ENCODE results near the gene MGAT3. TPM values are rescaled to one million over a fixed set of nuclear protein-coding genes. Genes with fewer than 3 reads are reported as not detected.
A peak's percentile ranks its signal among the peaks of the same experiment; 100 is the strongest.

MGAT3 gene
- polyA plus RNA-seq, 1 donor = 22.4 TPM

DNA sequence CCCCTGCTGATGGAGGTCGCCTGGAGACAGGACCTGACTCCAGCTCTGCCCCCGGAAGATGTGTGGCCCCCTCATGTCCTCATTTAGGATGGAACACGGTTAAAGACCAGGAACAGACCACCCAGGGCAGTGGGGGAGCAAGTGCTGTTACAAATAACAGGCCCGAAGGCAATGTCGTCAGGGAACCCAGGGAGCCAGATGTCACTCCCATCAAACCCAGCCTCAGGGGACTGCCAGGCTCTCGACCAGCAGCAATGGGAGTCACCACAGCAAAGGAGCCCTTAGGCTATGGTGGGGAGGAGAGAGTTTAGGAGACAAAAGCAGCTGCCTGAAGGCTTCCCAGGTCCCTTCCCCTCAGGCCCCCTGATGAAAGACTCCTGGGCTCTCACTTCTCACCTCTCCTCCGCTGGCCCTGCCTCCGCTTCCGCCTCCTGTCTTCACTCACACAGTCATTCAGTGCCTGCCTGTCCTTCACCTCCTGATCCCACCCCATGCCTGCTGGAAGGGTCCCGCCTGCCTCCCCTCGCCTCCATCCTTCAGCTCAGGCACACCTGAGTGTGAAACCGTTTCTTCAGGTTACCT lies 71.4 kb downstream of the MGAT3 start:
- no peak for DNase-seq

GRCh38 chr22:39528681-39529486 lies 72.1 kb downstream of the MGAT3 start:
- peak; percentile 87 for DNase-seq

DNA sequence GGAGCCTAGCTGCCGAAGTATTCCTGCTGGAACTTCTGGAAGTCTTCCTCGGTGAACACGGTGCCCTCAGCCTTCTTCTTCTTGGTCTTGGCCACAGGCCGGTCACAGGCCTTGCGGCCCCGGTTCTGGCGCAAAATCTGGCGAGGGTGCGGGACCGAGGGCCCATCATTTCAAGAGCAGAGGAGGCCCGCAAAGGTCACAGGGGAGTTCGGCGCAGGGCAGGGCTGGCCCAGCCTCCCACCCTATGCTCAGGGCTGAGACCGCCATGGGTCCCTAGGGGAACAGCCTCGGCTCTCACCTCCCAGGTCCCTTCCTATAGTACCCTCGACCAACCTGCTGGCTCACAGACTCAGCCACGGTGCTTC lies 72.7 kb downstream of the MGAT3 start:
- DNase-seq = no peak

GRCh38 chr22:39530116-39530515 lies 73.3 kb downstream of the MGAT3 start:
- no peak for DNase-seq

DNA sequence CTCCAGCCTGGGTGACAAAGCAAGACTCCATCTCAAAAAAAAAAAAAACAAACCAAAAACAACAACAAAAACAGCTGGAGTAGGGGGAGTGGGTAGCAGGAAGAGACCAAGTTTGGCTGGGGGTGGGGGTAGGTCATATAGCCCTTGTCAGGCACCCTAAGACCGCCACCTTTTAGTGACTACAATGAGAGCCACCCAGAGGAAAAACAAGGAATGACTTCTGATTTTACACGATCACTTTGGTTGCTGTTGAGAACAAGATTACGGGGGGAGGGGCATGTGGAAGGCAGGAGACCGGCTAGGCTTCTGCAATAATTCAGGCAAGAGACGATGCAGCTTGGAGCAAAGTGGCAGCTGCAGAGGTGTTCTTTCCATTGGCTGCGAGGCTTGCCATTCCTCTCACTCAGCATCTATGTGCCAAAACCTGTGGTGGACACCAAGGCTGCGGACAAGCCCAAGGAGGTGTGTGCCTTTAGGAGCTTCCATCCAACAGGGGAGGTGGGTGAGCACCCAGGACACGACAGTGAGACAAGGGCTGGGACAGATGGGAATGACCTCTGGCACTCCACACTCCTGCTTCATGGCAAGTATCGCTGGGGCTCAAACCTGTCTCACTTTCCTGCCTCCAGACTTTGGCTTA lies 74.0 kb downstream of the MGAT3 start:
- DNase-seq = no peak

DNA sequence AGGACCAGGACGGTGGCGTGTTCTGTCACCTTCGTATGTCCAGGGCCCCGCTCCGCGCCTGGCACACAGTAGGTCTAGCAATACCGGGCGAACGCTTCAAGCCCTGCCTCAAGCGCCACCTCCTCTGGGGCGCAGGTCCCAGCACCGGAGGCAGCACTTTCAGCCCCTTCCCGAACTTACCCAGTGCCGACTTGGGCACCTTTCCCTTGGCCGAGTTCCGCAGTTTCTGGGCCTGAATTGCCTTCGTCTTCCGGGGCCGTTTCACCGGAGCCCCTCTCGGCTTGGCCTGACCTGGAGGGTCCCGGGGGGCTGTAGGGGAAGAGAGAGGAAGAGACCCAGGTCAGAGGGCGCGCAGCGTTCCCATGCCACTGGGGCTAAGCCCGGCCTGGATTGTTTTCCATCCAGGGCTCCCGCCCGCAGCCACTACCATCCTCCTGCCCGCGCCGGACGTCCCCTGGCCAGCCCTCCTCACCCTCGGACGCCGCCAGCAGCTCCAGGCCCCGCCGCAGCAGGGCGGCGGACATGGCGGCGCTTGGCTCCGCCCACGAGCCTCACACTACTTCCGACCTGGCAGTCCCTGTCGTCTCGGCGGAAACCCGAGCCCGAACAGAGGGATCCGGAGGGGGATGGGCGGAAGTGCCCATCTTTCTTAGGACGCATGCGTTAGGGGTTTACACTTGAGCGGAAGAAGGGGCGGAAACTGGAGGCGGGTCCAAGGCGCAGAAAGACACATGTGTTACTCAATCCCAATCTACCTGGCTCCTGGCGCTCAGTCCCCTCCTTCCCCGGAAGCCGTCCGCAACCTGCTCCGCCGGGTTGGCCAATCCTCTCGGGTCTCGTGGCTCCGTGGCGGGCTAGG lies 75.6 kb downstream of the MGAT3 start, which contains the start of gene RPS19BP1:
Gene RPS19BP1, minus strand, starts transcription at position 534 of the 859 bp plus-strand sequence. Its CDS starts 10 bp downstream, at position 524.
- DNase-seq = peak; percentile 100

GRCh38 chr22:39534092-39534506 lies 77.3 kb downstream of the MGAT3 start:
- DNase-seq = no peak

DNA sequence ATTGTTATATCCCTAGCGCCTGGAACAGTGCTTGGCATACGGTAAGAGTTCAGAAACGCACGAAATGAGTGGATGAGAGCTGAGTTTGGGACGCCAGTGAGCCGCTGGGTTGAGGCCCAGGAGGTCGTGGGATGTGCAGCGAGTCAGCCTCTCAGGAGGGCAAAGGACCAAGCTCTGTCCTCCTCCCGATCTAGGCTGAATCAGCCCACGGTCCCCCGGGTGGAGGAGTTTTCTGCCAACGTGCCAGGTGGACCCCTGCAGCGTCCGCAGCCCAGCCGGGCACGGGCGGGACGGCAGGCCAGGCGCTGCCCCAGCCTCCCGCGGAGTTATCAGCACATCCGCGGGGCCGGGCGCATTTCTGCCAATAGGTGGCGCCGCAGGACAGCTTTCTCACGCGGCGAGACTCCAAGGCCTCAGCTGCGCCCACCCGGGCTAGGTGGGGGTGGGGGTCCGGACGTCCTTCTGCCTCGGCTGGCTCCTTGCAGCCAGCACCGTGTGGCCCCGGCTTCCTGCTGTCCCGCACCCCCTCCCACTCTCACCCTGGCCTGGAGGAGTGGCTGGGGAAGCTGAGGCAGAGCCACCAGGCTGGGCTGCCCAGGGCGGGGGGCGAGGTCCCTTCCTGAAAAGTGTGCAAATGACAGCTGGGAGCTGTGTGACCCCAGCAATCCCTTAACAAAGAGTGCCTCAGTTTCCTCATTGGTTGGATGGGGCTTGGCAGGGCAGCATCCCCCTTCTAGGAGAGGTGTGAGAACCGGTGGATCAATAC lies 78.0 kb downstream of the MGAT3 start:
- DNase-seq = peak; percentile 85

- no peak for DNase-seq
Measured at GRCh38 chr22:39535357-39535725, 78.5 kb downstream of the MGAT3 start.

DNA sequence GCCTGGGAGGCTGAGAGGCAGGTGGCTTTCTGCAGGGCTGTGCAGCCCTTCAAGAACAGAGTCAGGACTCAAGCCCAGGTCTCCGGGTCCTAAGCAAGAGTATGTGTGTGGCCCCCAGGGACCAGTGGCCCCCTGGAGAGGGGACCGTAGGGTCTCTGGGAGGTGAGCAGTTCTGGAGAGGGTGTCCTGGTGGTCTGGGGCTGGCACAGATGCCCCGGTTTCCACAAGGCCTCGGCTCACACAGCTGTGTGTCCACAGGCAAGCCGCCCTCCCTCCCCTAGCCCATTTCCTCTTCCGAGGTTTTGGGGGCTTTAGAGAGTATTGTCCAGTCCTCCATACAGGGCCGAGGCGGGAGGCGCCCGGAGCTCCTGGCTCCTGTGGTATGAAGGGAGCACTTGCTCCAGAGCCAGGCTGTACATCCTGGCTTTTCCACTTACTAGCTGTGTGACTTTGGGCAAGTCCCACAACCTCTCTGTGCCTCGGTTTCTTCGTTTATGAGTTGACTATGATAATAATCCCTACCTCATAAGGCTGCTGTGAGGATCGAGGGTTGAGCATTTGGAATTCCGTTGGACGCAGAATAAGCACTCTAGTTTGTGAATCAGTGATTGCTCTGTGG lies 79.1 kb downstream of the MGAT3 start:
- no peak for DNase-seq

DNA sequence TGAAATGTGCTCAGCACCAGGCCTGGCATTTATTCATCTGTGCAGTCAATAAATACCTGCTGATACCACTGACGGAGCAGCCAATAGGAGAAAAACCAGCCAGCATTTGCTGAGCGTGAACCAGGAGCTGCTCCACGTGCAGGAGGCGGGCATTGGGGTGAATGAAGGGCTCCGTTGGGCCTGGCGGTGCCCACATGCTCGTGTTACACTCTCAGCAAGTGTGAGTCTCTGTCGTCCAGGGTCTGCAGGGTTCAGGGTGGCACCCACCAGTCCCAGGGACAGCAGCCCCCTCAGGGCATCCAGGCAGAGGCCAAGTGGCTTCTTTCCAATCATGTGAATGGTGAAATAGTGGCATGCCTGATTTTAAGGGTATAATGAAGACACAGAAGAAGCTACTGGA lies 79.9 kb downstream of the MGAT3 start:
- DNase-seq = no peak

DNA sequence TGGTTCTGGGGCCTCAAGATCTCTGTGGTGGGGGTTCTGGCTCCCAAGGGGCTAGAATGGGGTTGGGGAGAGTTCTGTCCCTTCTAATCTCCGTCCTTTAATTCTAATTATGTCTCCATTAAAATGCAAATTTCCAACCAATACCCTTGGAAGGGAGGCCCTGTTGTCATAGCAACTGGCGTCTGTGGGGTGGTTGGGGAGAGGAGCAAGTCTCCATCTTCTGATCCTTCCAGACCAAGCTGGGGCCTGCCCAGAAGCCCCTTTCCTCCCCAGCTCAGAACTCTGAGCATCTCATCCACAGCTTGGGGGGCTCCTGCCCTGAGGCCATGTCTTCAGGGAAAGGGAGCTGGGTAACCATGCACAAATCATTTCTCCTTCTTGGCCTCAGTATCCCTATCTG lies 81.2 kb downstream of the MGAT3 start:
- DNase-seq = no peak

Other genes with a start within 250 kb of the MGAT3 start
- 10.5 TPM for gene PDGFB, start 212.0 kb upstream of the MGAT3 start, polyA plus RNA-seq (ENCODE audit: insufficient read length)
- gene RPL3, start 137.4 kb upstream of the MGAT3 start, polyA plus RNA-seq (ENCODE audit: insufficient read length) = 2,722 TPM
- 21.6 TPM for gene SYNGR1, start 107.0 kb upstream of the MGAT3 start, polyA plus RNA-seq (ENCODE audit: insufficient read length)
- gene TAB1, start 57.2 kb upstream of the MGAT3 start, polyA plus RNA-seq (ENCODE audit: insufficient read length) = 25.9 TPM
- gene MIEF1, start 45.3 kb downstream of the MGAT3 start, polyA plus RNA-seq (ENCODE audit: insufficient read length) = 37.1 TPM
- 261 TPM for gene ATF4, start 63.5 kb downstream of the MGAT3 start, polyA plus RNA-seq (ENCODE audit: insufficient read length)
- 40.2 TPM for gene RPS19BP1, start 75.7 kb downstream of the MGAT3 start, polyA plus RNA-seq (ENCODE audit: insufficient read length)
- gene CACNA1I, start 113.7 kb downstream of the MGAT3 start, polyA plus RNA-seq (ENCODE audit: insufficient read length) = 0.13 TPM